Activated CD8-positive, alpha-beta memory T cell treated with anti-CD3 and anti-CD28 coated beads, Interleukin-2, amount 50 U/mL, for 24 hours (primary cell): Measurements from ENCODE around the gene SCN3A.

Source experiments
- DNase-seq: peaks from one replicate; pipeline ENCODE4 v3.0.0-alpha.2; 2020; ENCODE audit errors: extremely low read depth

SCN3A gene

DNA sequence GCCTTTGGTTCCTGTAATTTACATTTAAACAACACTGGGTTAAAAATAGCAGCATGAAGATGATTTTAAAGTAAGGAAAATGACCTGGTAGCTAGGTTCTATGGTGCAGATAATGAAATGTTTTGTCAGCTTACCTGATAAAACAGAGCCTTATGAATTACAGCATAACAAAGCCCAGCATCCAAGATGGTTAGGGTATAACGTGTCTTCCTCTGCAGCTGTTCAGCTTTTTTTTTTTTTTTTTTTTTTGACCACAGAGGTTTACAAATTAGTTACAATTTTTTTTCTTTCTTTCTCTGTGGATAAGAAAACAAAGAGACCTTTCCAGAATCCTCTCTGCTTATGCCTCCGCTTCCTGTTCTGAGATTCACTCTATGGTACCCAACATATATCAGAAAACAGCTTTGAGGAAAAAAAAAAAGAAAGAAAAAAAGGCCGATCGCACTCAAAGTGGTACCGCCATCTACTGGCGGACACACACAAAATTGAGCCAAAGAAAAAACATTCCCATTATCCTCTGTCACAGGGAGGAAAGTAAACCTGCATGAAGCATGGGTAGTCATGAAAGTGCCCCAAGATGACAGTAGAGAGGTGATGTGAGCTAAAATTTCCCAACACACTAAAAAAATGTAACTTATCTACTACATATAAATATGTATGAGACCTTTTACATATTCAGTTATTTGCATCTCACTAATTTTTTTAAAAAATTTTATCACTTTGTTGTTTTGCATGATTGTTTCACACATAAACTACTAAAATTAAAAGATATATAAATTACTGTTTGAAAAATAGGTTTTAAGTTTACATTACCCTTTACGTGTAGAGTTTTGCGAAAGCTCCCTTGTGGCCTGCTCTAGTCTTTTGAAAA, at the start of gene SCN3A:
Gene SCN3A, minus strand, starts transcription at position 362 of the 871 bp plus-strand sequence. CDS start 27,656 bp downstream, outside the sequence.
- no peak for DNase-seq

DNA sequence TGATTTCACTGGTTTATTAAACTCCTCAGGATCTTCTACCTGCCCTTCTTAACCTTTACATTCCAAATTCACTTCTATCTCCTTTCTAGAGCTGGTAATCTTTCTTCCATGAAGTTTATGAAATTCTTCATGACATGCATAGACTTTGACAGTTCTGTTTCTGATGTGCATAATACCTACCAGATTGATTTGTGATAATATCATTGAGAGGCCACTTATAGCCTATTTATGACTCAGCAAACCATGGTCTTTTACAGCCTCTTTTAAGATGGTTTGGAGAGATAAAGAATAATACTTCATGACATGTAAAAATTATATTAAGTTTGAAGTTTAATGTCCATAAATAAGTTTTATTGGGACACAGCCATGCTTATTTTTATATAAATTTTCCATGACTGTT, 49.3 kb upstream of the SCN3A start:
- no peak for DNase-seq

DNA sequence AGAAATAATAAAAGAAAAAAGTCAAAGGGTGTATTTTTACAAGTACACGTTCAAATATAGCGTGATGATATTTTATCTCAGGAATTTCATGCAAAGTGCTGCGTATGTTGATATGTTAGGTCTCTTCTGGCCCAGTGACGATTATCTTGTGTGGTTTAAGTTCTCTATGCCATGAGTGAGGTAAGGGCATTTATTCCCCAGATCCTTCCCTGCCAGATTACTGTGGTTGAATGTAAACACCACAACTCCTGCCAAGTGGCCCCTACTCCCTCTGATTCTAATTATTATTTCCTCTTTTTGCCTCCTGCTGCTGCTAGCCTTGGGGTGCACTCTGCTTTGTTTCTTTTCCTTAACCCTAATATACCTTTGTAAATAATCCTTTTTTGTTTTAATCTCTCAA, 47.5 kb upstream of the SCN3A start:
- DNase-seq, result no peak

DNA sequence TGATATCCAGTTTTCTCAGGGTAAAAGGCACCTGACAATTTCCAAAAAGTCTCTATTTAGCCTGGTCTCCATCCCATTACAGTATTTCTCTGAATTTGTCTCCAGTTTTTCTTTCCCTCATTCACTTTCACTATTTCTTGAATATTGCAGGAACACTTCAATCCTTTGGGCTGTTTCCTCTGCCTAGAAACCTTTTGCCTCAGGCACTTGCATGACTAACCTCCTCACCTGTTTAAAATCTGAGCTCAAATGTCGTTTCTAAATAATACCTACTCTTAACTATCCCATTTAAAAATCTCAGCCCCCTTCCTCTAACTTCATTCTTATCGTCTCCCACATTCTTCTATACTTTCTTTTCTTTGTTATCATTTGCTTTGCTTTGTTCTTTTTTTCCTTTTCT, 44.4 kb upstream of the SCN3A start:
- DNase-seq, result no peak

DNA sequence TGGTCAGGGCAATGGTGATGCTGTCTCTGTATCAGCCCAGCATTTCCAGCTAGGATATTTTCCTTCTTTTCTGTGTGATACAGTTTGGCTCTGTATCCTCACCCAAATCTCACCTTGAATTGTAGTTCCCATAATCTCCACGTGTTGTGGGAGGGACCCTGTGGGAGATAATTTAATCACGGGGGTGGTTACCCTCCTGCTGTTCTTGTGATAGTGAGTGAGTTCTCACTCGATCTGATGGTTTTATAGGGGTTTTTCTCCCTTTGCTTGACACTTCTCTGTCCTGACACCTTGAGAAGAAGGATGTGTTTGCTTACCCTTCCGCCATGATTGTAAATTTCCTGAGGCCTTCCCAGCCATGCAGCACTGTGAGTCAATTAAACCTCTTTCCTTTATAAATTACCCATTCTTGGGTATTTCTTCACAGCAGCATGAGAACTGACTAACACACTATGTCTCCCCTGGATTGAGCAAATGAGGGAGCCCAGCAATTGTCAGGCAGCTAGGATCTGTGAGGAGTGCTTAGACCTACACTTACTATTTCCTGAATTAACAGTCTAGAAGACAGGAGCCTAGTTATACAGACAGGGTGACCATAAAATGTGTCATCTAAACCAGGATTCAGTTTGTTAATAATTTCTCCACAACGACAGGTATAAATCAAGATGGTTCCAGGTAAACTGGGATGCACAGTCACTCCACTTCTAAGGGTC, 41.4 kb upstream of the SCN3A start:
- no peak for DNase-seq

DNA sequence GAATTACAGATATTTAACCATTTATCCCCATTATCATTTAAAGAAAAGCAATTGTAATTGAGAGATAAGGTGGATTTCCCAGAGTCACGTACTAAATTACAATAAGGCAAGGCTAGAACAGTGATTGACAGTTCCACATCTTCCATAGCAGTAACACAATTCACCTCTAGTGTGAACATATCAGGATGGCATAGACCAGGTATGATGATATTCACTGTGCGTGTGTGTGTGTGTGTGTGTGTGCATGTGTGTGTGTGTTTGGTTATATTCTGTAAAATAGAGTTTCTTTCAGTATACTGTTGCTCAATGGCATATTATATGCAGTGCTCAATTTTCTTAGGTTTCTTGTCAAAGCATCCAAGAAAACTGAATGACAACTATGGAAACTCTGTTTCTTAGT, 37.1 kb upstream of the SCN3A start:
- DNase-seq, result no peak

DNA sequence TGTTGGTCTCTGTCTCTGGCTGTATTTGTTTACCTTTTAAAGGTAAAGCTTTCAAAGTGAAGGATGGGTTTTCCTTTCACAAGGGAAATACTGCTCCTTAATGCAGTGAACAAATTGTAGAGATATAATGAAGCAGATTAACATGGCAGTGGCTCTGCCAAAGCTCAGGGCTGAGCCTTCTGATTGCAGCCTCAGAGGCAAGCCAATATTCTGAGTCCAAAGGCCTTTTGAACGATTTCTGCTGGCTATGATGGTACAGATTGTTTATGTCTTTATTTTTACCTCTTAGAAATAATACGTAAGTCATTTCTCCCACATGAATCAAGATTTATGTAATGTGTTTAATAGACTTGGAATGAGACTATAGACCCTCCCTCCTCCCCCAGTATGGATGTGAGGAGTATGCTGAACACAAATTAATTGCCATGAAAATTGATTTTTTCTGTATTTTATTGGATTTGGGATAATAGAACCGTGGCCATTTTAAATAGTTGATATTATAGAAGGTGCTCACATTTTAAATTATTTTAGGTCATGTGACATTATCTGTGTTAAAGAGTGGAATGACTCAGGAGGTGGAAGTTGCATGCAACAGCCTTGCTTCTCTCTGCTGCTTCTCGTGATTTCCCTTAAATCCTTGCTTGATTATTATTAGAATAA, 36.1 kb upstream of the SCN3A start:
- DNase-seq, result no peak

DNA sequence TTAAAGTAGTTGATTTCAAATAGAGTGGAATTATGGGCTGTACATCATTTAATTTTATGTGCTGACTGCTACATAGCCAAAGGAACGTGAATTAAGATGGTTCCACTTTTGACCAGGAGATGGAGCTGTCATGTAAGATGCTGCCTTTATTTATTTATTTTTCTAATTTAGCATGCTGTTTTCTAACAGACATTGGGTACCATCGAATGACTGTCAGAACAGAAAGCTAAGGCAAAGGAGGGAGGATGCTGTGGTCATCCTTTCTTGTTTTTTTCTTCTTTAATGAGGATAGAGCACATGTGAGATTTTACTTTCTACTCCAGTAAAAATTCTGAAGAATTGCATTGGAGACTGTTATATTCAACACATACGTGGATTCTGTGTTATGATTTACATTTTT, 35.4 kb upstream of the SCN3A start, which contains the start of gene SCN2A:
Gene SCN2A, plus strand, starts transcription at position 185 of the 400 bp plus-strand sequence. CDS start 56,410 bp downstream, outside the sequence.
- DNase-seq, result no peak

DNA sequence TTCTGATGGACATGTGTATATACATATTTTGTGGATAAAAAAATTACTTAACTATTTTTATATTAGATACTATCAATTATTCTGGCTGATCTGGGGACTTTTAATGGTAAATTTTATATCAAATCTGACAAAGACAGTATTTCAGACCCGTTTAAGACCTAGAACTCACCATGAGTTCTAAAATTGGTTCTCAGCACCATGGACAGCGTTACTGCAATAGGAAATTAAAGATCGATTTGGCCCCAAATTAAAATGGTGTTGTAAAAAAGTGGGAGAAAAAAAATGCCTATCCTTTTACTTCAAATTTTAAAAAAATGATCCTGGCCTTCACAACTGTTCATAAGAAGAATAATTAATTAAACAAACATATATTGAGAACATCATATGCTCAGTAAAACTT, 34.4 kb upstream of the SCN3A start:
- no peak for DNase-seq

DNA sequence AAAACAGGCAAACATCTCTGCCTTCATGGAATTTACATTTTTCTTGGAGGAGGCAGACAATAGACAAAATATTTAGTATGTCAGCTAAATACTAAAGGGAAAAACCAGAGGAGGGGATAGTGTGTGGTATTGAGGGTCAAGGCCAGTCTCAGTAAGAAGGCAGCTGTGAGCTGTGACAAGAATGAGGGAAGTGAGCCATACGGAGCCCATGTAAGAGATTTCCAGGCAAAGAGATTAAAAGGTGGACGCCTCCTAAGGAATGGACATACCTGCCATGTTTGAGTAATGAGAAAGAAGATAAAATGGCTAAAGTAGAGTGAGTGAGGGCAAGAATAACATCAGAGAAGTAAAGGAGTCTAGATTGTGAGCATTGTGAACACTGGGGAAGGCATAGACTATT, 33.2 kb upstream of the SCN3A start:
- no peak for DNase-seq

DNA sequence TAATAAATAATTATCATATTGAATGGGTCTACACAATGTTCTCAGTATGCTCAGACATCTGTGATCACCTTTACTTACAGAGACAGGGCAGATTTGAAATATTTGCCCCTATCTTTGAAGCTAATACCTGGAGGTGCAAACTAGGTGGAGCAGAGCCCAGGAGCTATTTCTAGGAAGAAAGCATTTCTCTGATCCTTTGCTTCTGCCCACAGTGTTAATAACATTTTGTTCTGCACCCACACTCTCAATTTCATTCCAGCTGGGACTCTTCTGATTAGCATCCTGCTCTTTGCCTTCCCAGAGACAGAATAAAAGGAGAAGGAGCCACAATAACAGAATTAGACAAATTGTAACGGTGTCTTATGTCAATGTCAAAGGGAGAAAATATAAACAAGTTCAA, 23.7 kb upstream of the SCN3A start:
- no peak for DNase-seq

DNA sequence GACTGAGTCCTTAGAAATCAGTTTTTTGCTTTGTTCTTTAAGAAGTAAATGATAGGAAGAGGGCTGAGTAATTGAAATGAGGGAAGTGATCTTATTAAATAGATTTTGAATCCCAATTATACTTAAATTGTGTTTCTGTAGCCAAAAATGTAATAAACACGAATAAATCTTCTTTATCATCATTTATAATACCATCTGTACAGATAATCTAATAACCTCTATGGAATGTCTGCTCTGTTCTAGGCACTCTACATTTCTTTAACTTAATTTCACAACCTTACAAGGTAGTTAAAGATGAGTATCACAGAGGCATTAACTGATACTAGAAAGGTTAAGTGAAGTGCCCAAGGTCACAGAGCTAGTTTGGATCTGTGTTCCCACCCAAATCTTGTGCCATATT, 21.1 kb upstream of the SCN3A start:
- DNase-seq, result no peak

DNA sequence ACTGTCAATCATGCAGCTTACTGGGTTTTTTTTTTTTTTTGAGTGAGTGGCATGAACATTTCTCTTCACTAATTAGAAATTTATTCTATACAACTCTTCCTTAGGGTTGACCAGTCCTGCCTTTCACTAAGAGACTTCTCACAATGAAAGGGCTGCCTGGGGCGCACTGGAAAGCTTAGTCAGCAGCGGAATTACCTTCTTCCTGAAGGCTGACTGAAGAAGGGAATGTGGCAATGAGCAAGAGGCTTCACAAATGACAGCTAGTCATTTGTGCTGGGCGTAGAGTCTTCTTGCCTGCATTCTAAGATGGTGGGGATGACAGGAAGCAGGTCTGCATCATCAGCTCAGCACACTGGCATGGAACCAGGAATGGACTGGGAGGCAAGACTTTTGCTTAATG, 15.6 kb upstream of the SCN3A start:
- no peak for DNase-seq

DNA sequence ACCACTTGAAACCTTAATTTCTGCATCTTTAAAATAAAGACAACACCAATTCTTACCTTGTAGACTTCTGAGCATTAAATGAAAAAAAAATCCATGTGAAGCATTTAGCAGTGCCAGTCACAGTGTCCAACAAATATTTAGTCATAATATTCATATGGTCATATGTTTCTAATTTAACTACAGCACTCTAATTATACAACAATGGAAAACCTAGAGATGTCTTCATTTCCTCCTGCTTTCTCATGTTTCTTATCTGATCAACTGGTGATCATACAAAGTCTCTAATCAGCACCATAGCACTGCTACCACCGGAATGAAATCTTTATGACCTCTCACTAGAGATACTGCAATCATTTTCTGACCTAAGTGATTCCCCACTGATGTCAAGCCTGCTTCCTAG, 10.2 kb upstream of the SCN3A start:
- DNase-seq, result no peak

DNA sequence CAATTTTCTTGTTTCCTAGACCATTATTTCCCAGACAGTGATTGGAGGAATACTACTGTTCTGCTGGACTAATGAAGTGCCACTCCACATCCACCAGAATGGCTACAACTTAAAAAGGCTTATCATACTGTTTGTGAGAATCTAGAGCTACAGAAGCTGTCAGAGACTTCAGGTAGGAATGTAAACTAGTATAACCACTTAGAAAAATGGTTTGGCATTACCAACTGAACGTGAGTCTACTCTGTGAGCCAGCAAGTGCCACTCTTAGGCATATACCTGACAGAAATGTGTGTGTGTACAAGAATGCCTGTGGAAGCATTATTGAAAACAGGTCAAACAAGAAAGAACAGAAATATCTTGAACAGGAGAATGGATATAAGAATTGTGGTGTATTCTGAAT, 4.2 kb upstream of the SCN3A start:
- no peak for DNase-seq

DNA sequence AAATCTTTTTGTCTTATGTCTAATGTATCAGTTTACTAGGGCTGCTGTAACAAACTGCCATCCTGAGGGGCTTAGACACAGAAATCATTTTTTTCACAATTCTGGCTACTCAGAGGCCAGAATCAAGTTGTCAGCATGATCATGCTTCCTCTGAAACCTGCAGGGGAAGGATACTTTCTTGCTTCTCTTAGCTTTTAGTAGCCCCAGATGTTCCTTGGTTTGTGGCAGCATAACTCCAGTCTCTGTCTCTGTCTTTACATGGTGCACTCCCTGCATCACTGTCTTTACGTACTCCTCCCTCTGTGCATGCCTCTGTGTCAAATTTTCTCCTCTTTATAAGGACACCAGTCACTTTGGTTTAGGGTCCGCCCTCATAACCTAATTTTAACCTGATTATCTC, 2.0 kb upstream of the SCN3A start:
- DNase-seq, result no peak

DNA sequence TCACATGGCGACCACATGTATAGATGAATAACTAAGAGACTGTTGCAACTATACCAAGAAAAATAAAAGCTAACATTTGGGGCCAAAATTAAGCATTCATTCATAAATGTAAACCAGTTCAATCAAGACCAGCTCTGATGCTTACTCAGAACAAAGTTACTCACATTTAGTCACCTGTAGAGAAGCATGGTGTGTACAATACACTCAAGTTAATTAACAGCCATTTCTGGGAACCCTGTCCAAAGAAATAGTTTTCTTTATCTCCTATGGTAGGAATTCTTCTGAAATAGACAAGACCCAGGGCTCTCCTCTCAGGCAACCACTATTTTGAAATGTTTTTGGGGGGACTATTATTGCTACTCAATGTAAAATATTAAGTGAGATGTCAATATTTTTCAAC, 1.6 kb downstream of the SCN3A start:
- DNase-seq, result no peak

DNA sequence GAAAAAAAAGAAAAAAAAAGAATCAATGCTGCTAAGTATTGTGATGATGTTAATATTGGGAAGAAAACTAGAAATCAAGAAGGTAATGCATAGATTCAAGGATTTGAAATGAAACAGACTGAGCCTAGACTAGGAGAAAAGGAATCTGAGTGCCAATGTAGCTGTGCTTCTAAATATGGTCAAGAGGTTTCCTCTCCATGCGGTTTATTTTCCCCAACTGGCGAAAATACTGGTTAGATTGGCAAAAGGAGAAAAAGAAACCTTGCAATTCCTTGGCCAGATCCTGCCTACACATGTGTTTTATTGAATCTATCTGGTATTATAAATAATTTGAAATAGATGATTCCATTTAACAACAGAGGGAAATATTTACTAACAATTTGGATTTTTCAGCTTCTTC, 5.7 kb downstream of the SCN3A start:
- DNase-seq, result no peak

DNA sequence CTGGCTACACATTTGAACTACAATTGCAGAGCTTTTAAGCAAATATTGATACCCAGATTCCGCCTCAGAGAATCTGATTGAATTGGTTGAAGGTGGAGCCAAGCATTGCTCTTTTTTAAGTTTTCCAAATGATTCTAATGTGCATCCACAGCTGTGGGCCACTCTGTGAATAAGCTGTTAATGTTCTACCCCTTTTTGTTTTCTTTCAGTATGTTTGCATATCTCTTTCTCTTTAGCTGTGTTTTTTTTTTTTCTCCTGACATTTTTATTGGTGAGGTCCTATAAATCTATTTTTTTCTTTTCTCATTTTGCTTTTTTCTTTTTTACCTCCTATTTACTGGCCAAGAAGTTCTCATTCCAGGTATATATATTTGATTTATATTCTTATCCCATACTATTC, 6.5 kb downstream of the SCN3A start:
- DNase-seq, result no peak

DNA sequence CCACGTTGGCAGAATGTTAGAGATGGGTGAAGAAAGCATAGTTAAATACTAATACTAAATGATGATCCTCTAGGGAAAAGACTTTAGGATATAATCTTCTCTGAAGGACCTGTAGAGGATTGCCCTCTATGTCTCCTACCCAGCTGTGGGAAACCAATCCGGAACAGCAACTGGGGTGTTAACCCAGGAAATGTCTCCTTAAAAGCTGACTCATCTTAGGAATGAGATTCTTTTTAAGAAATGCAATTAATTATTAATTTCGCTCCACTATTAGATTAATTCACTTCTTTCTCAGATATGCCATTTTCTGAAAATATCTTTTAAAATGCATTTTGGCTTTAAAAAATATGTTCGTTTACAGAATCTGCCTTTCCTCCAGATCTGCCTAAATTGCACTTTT, 7.4 kb downstream of the SCN3A start:
- no peak for DNase-seq

DNA sequence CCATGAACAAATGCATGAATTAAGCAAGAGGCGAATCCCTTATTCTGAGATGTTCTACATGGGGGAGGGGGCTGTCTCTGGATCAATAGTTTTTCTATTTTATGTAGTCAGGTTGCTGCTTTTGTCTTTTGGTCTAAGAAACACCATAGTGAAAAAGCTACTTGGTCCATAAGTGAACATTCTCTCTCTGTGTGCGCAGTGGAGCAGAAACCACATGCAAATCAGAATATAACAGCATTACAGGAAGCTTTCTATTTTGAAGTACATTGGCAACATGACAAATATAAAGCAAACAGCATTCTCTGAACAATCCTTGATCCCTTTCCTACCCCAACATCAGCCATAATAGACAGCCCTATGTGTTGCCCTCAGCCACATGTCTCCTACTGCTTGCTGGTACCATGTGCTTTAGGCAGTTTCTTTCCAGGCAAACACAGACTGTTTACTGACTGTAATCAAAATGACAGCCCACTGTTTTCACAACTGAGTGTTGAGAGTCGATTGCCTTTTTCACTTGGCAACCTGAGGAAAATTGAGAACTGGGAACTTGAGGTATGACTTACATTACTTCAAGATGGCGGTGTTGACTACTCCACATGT, 10.6 kb downstream of the SCN3A start:
- DNase-seq, result no peak

DNA sequence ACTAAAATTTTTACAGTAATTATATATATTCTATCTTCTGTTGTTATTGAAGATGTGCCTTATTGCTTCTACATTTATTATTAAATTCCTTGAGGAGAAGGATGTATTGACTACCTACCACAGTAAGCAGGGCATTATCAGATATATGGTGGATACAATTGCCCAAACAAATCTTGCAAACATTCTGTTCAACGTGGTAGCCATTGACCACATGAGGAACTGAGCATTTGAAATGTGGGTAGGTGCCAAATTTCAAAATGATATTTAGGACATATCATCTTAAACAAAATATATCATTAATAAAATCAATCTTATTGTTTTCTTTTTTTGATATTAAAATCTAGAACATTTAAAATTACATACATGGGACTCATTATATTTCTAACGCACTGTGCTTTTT, 11.1 kb downstream of the SCN3A start:
- no peak for DNase-seq
